C4-2B (cell line): ENCODE results near the gene NRP1.

Source experiments
- CTCF ChIP-seq: fragments of 450-650 bp; conservative IDR thresholded peaks from 2 replicates; pipeline ENCODE4 v1.5.1; 2017; ENCODE audit warnings: mild to moderate bottlenecking
- ZFX ChIP-seq: fragments of 450-650 bp; IDR thresholded peaks from 2 replicates; pipeline ENCODE4 v1.6.1; 2017

GRCh38 chr10:33192190-33192589 lies 142.3 kb downstream of the NRP1 start:
- no peak for TF ChIP-seq CTCF
- no peak for TF ChIP-seq ZFX
